Breast epithelium (tissue), 4 donors: ENCODE measurements around the gene GALNT10. TPM values are rescaled to one million over a fixed set of nuclear protein-coding genes. Genes with fewer than 3 reads are reported as not detected.

Source experiments
- DNase-seq, 2 donors: peaks; one replicate each; pipeline ENCODE4 v3.0.0-alpha.2; 2019; ENCODE audit warnings: low spot score in 2 of 2
- H3K27ac ChIP-seq, 2 donors: fragments of 200-600 bp; sonication (generic) in 1 of 2; one replicate each; pipeline ENCODE4 v1.5.1; 2016 to 2019; ENCODE audit warnings: mild to moderate bottlenecking in 1 of 2
- H3K27me3 ChIP-seq, 2 donors: fragments of 200-600 bp; sonication (generic) in 1 of 2; one replicate each; pipeline versions ENCODE4 v1.5.1 to v1.6.0; 2017 to 2019; ENCODE audit warnings: control low read depth in 1 of 2, mild to moderate bottlenecking in 1 of 2
- H3K36me3 ChIP-seq: fragments of 200-600 bp; one replicate; pipeline ENCODE4 v1.5.1; 2019
- H3K4me1 ChIP-seq, 2 donors: fragments of 200-600 bp; sonication (generic); one replicate each; pipeline ENCODE4 v1.5.1; 2016 to 2019; ENCODE audit warnings: control low read depth in 1 of 2
- H3K4me3 ChIP-seq, 3 donors: fragments of 200-600 bp; sonication (generic); 1 replicate in 2 of 3; 2 replicates in 1 of 3; pipeline ENCODE4 v1.5.1; 2016 to 2019; ENCODE audit warnings: mild to moderate bottlenecking in 3 of 3, moderate library complexity in 2 of 3
- H3K9me3 ChIP-seq, 2 donors: fragments of 200-600 bp; sonication (generic) in 1 of 2; one replicate each; pipeline ENCODE4 v1.5.1; 2016 to 2019; ENCODE audit warnings: control low read depth in 1 of 2
- CTCF ChIP-seq, 3 donors: fragments of 450-650 bp; IDR thresholded peaks; one replicate each; pipeline ENCODE4 v1.5.1; 2016 to 2017; ENCODE audit warnings: antibody characterized with exemption in 3 of 3, mild to moderate bottlenecking in 3 of 3, moderate library complexity in 3 of 3
- POLR2A ChIP-seq: fragments of 450-650 bp; IDR thresholded peaks from one replicate; pipeline ENCODE4 v1.6.1; 2016; ENCODE audit warnings: antibody characterized with exemption, mild to moderate bottlenecking, moderate library complexity
- POLR2AphosphoS5 ChIP-seq, 3 donors: sonication (generic); formaldehyde crosslinking; IDR thresholded peaks; one replicate each; pipeline ENCODE4 v1.6.1; 2017; ENCODE audit warnings: antibody characterized with exemption in 3 of 3
- intact Hi-C: fragments of 100-400 bp; cut with DNase I; formaldehyde crosslinking; loops from one replicate; pipeline ENCODE4 v1.15.1; 2023; ENCODE audit warnings: low total_unique reads
- total RNA-seq, 3 donors: library from RNA; depleted of rRNA; stranded (reverse); fragments of >200 nt; gene quantifications; one replicate each; pipeline ENCODE4 v1.1.0, GENCODE V29; 2016

The GALNT10 gene
- total RNA-seq, 3 donors from 2014 or later: 32.8 to 67.2 (median 34.1) TPM

GRCh38 chr5:154274828-154275185 lies 84.3 kb downstream of the GALNT10 start:
- intact Hi-C loops: no loop called here
- Histone ChIP-seq H3K4me1 (peaks cover 0 to 7% of the 10 kb centered on the region in 2 donors), H3K27ac (peak overlapping the region in 1 of 2 donors; percentile 10), H3K9me3 (no peaks in the 10 kb centered on the region), H3K36me3 (no peaks in the 10 kb centered on the region), H3K27me3 (no peaks in the 10 kb centered on the region), H3K4me3 (no peak overlapping the region)
- no peak for TF ChIP-seq POLR2A
- TF ChIP-seq POLR2AphosphoS5 (IDR thresholded peaks at IDR 0.05): no peak
- no peak for TF ChIP-seq CTCF (IDR thresholded peaks at IDR 0.05)
- no peak for DNase-seq

GRCh38 chr5:154275566-154275965 lies 85.0 kb downstream of the GALNT10 start:
- H3K36me3 ChIP-seq: no peaks in the 10 kb centered on the region
- no peaks in the 10 kb centered on the region for H3K27me3 ChIP-seq
- peaks cover 0 to 7% of the 10 kb centered on the region in 2 donors for H3K4me1 ChIP-seq
- no peak for DNase-seq
- no peaks in the 10 kb centered on the region for H3K9me3 ChIP-seq
- peak overlapping the region in 1 of 2 donors; percentile 33 for H3K27ac ChIP-seq
- TF ChIP-seq POLR2A: no peak
- no peak for TF ChIP-seq CTCF (IDR thresholded peaks at IDR 0.05)
- TF ChIP-seq POLR2AphosphoS5 (IDR thresholded peaks at IDR 0.05): no peak
- no peak overlapping the region for H3K4me3 ChIP-seq
- intact Hi-C loops: no loop called here

- no peak for DNase-seq
- intact Hi-C loops: no loop called here
- no peaks in the 10 kb centered on the region for H3K27me3 ChIP-seq
- TF ChIP-seq POLR2AphosphoS5 (IDR thresholded peaks at IDR 0.05) (no peak), POLR2A (no peak), CTCF (IDR thresholded peaks at IDR 0.05) (no peak)
- no peak overlapping the region for H3K4me3 ChIP-seq
- peak overlapping the region in 1 of 2 donors; percentile 71 for H3K27ac ChIP-seq
- peaks cover 0 to 7% of the 10 kb centered on the region in 2 donors for H3K4me1 ChIP-seq
- H3K9me3 ChIP-seq: no peaks in the 10 kb centered on the region
- no peaks in the 10 kb centered on the region for H3K36me3 ChIP-seq
These were observed 85.9 kb downstream of the GALNT10 start for GRCh38 chr5:154276261-154276972.

GRCh38 chr5:154276973-154277331 lies 86.4 kb downstream of the GALNT10 start:
- H3K4me3 ChIP-seq: no peak overlapping the region
- no peak for DNase-seq
- no peaks in the 10 kb centered on the region for H3K9me3 ChIP-seq
- no peaks in the 10 kb centered on the region for H3K36me3 ChIP-seq
- peaks cover 0 to 7% of the 10 kb centered on the region in 2 donors for H3K4me1 ChIP-seq
- TF ChIP-seq CTCF (IDR thresholded peaks at IDR 0.05) (no peak), POLR2AphosphoS5 (IDR thresholded peaks at IDR 0.05) (peak in 1 of 3 donors; percentile 24), POLR2A (no peak)
- H3K27me3 ChIP-seq: no peaks in the 10 kb centered on the region
- intact Hi-C loops: loop anchor here (1.0 kb wide), 1 partner anchor 21 kb away; no protein-coding TSS in a partner anchor
- peak overlapping the region; percentile 43 to 71 for H3K27ac ChIP-seq

- intact Hi-C loops: loop anchor here (1.0 kb wide), 1 partner anchor 21 kb away; no protein-coding TSS in a partner anchor
- H3K27me3 ChIP-seq: no peaks in the 10 kb centered on the region
- peak overlapping the region; percentile 43 to 71 for H3K27ac ChIP-seq
- H3K4me1 ChIP-seq: peaks cover 0 to 6% of the 10 kb centered on the region in 2 donors
- H3K4me3 ChIP-seq: no peak overlapping the region
- no peaks in the 10 kb centered on the region for H3K36me3 ChIP-seq
- no peak for TF ChIP-seq CTCF (IDR thresholded peaks at IDR 0.05)
- no peak for TF ChIP-seq POLR2AphosphoS5 (IDR thresholded peaks at IDR 0.05)
- TF ChIP-seq POLR2A: no peak
- no peaks in the 10 kb centered on the region for H3K9me3 ChIP-seq
- no peak for DNase-seq
These were observed 87.0 kb downstream of the GALNT10 start for GRCh38 chr5:154277499-154277898.
